ENCODE results near the gene ZSWIM1. TPM values are rescaled to one million over a fixed set of nuclear protein-coding genes. Genes with fewer than 3 reads are reported as not detected.

Gene ZSWIM1
- total and polyA plus RNA-seq, 2 of the 8 experiments (the other 6 are each of a cell fraction or from before 2014, with no cell fraction given), result 14.1 to 15.6 TPM

DNA sequence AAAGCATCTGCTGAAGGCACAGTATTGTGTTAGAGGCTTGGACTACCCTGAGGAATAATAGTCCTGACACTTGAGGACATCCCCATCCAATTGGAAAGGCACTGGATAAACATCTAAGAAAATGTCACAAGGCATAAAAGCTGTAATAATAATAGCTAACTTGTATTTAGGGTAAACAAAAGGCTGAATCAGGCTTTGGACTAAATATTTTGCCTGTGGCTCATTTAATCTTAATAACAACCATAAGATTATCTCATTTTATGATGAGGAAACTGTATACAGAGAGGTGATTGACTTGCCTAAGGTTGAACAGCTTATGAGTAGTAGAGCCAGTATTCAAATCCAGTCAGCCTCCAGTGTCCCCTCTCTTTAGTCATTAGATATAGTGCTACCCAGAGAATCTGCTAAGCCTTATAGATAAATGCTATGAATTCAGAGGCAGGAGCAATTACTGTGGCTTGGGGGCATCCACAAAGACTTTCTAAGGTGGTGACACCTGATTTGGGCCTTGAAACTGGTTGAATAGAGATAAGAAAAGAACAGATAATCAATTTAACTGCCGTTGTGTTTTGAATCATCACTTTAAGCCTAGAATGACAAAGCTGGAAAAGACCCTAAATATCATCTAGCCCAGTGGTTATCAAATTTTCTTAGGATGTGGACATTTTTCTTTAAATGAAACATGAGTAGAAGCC is 7.5 kb upstream of the ZSWIM1 start:
- H2AFZ ChIP-seq (ENCODE audit: low read length), result no peak overlapping the region
- no peak overlapping the region for H4K5ac ChIP-seq (ENCODE audit: insufficient read length, low read depth, low read length)
- no peaks in the 10 kb centered on the region for H3K27me3 ChIP-seq (replicated peaks in 1 of 4; ENCODE audit: control insufficient read depth in 3 of 4, extremely low read depth in 1 of 4, insufficient read depth in 3 of 4, low read length in 3 of 4)
- H2AK5ac ChIP-seq (ENCODE audit: low read depth, low read length), result no peak overlapping the region
- H3K23ac ChIP-seq (ENCODE audit: insufficient read length), result no peak overlapping the region
- no peaks in the 10 kb centered on the region for H3K79me2 ChIP-seq (ENCODE audit: control insufficient read depth in 1 of 2, insufficient read depth in 2 of 2, low read length in 2 of 2)
- no peaks in the 10 kb centered on the region for H3K4me1 ChIP-seq (replicated peaks in 1 of 4; ENCODE audit: control insufficient read depth in 3 of 4, insufficient read depth in 4 of 4, low read length in 3 of 4)
- H4K91ac ChIP-seq (replicated peaks; ENCODE audit: insufficient read length, low read length), result no peak overlapping the region
- no peaks in the 10 kb centered on the region for H3K79me1 ChIP-seq (ENCODE audit: low read depth, low read length)
- CTCF ChIA-PET (ENCODE audit: partially characterized antibody), result interaction anchor here (1.0 to 1.8 kb wide), 3 partner anchors 16 to 96 kb away, joined by 3 to 5 read pairs (median 4); no protein-coding TSS in a partner anchor
- H4K20me1 ChIP-seq (replicated peaks in 1 of 2; ENCODE audit: control insufficient read depth in 1 of 2, insufficient read depth in 2 of 2, low read length in 2 of 2), result no peaks in the 10 kb centered on the region
- no peak overlapping the region for H3K4me2 ChIP-seq (ENCODE audit: insufficient read depth in 1 of 2, low read depth in 2 of 2, low read length in 2 of 2)
- no peak overlapping the region for H4K8ac ChIP-seq (ENCODE audit: extremely low read depth, insufficient read depth, low read length)
- H2BK20ac ChIP-seq (ENCODE audit: low read length), result no peak overlapping the region
- POLR2A ChIA-PET (ENCODE audit: partially characterized antibody), result interaction anchor here (1.0 to 8.1 kb wide), 6 partner anchors 7 to 61 kb away, joined by 3 to 39 read pairs (median 4); partner anchors contain the start of genes ACOT8, UBE2C, ZSWIM1 and ZSWIM3
- H2BK15ac ChIP-seq (ENCODE audit: low read length), result no peak overlapping the region
- no peak overlapping the region for H3K4ac ChIP-seq (replicated peaks; ENCODE audit: insufficient read length, low read depth, low read length)
- 79% methylated on average over 1 of the region's 1 CpG; no CpG with 5 or more reads in 1 of the 2 experiments for WGBS, 2 experiments (ENCODE audit: extremely low coverage in 1 of 2, insufficient coverage in 1 of 2, insufficient read length in 1 of 2, insufficient replicate concordance in 2 of 2, low coverage in 1 of 2, low lambda C conversion rate in 2 of 2, missing lambda C conversion rate in 1 of 2)
- no peak overlapping the region for H3K18ac ChIP-seq (ENCODE audit: extremely low read depth, low read length)
- H3K9me3 ChIP-seq (ENCODE audit: insufficient read depth in 2 of 2, low read depth in 1 of 2, low read length in 1 of 2), result no peaks in the 10 kb centered on the region
- H3K14ac ChIP-seq (ENCODE audit: insufficient read length), result no peak overlapping the region
- no peak for FAIRE-seq
- no peak overlapping the region for H2BK120ac ChIP-seq (replicated peaks; ENCODE audit: low read depth, low read length)
- no peak overlapping the region for H2BK5ac ChIP-seq (ENCODE audit: low read depth, low read length)
- no peaks in the 10 kb centered on the region for H3K23me2 ChIP-seq (ENCODE audit: low read depth, low read length)
- no peak for DNase-seq (ENCODE audit: low read depth in 1 of 2, low spot score in 2 of 2)
- H3K4me3 ChIP-seq (ENCODE audit: extremely low read depth in 1 of 4, insufficient read depth in 2 of 4, low read depth in 3 of 4, low read length in 4 of 4), result no peak overlapping the region
- no peak overlapping the region for H3K27ac ChIP-seq (ENCODE audit: low read depth, low read length)
- H3K36me3 ChIP-seq (ENCODE audit: control insufficient read depth in 2 of 4, insufficient read depth in 4 of 4, low read length in 3 of 4), result peaks cover 0 to 9% (median 7%) of the 10 kb centered on the region in 4 experiments; a peak in 6 of 8 replicates
- H2BK12ac ChIP-seq (ENCODE audit: low read depth, low read length), result no peak overlapping the region
- no peak overlapping the region for H3K9ac ChIP-seq (replicated peaks in 1 of 4; ENCODE audit: extremely low read depth in 1 of 4, low read depth in 3 of 4, low read length in 3 of 4)
- H3K56ac ChIP-seq (replicated peaks; ENCODE audit: insufficient read length, low read depth, low read length), result no peak overlapping the region
- TF ChIP-seq TBP (IDR thresholded peaks at IDR 0.05; ENCODE audit: low read depth, low read length), result no peak
- no peak for TF ChIP-seq SIN3A (conservative IDR thresholded peaks at IDR 0.05 in 1 of 2, IDR thresholded peaks at IDR 0.05 in 1 of 2; ENCODE audit: low read depth in 1 of 2, low read length in 2 of 2)
- no peak for TF ChIP-seq RAD21 (IDR thresholded peaks at IDR 0.05 in 1 of 2, conservative IDR thresholded peaks at IDR 0.05 in 1 of 2; ENCODE audit: low read depth in 2 of 2, low read length in 2 of 2)
- no peak for TF ChIP-seq ASH2L (IDR thresholded peaks at IDR 0.05; ENCODE audit: low read length)
- TF ChIP-seq RXRA (IDR thresholded peaks at IDR 0.05; ENCODE audit: insufficient read depth, low read depth, low read length), result no peak

All from H1 (cell line).